SHP77 treated with DMSO at 0.1 percent for 48 hours (cell line): ENCODE results near the gene PHACTR2.
"Not testable (repeated sequence)": the region's sequence is repeated elsewhere in the genome, so short reads cannot be mapped to it uniquely, and the experiment has no call there.

Experiments used
- DNase-seq: peaks from one replicate; lab custom pipeline; 2025; lab: John Stamatoyannopoulos, UW

PHACTR2 gene

GRCh38 chr6:143767433-143767832 is 89.7 kb downstream of the PHACTR2 start:
- no peak for DNase-seq

- DNase-seq = no peak
Observed at GRCh38 chr6:143772116-143773086, 94.6 kb downstream of the PHACTR2 start.

- no peak for DNase-seq
Observed at GRCh38 chr6:143773506-143774150, 95.9 kb downstream of the PHACTR2 start.

GRCh38 chr6:143774347-143774746 is 96.6 kb downstream of the PHACTR2 start:
- no peak for DNase-seq

GRCh38 chr6:143775336-143775735 is 97.6 kb downstream of the PHACTR2 start:
- DNase-seq = no peak

- no peak for DNase-seq
Observed at GRCh38 chr6:143778926-143779325, 101.2 kb downstream of the PHACTR2 start.

- no peak for DNase-seq
Observed at GRCh38 chr6:143782481-143782880, 104.7 kb downstream of the PHACTR2 start.

GRCh38 chr6:143783077-143783476 is 105.3 kb downstream of the PHACTR2 start:
- DNase-seq = no peak

GRCh38 chr6:143784316-143784715 is 106.6 kb downstream of the PHACTR2 start:
- no peak for DNase-seq

GRCh38 chr6:143786371-143786770 is 108.6 kb downstream of the PHACTR2 start:
- not testable (repeated sequence) for DNase-seq

GRCh38 chr6:143792402-143793279 is 114.9 kb downstream of the PHACTR2 start:
- no peak for DNase-seq

- DNase-seq = no peak
Observed at GRCh38 chr6:143793280-143793619, 115.5 kb downstream of the PHACTR2 start.

GRCh38 chr6:143796551-143796950 is 118.8 kb downstream of the PHACTR2 start:
- not testable (repeated sequence) for DNase-seq

- DNase-seq = not testable (repeated sequence)
Observed at GRCh38 chr6:143798487-143798886, 120.7 kb downstream of the PHACTR2 start.

GRCh38 chr6:143802833-143803565 is 125.2 kb downstream of the PHACTR2 start:
- DNase-seq = no peak

- no peak for DNase-seq
Observed at GRCh38 chr6:143803769-143804568, 126.2 kb downstream of the PHACTR2 start.

GRCh38 chr6:143804835-143805239 is 127.1 kb downstream of the PHACTR2 start:
- no peak for DNase-seq

- DNase-seq = no peak
Observed at GRCh38 chr6:143806282-143807102, 128.7 kb downstream of the PHACTR2 start.

GRCh38 chr6:143807103-143807772 is 129.5 kb downstream of the PHACTR2 start:
- no peak for DNase-seq
